Psoas muscle (tissue), 8 donors: ENCODE measurements around the gene UBR3. TPM values are rescaled to one million over a fixed set of nuclear protein-coding genes. Genes with fewer than 3 reads are reported as not detected.

ENCODE experiments used
- ATAC-seq, 4 donors: fragments of 200-7000 bp; cut with Tn5 transposase; one replicate each; pipeline ENCODE4 v1.9.1; 2020; ENCODE audit warnings: moderate library complexity in 3 of 4, mild to moderate bottlenecking in 2 of 4
- DNase-seq, 2 donors: peaks; one replicate each; pipeline ENCODE4 v3.0.0-alpha.2; 2020
- H3K27ac ChIP-seq: fragments of 200-600 bp; one replicate; pipeline ENCODE4 v1.8.0; 2022
- H3K27me3 ChIP-seq, 3 donors: fragments of 200-600 bp in 1 of 3; one replicate each; pipeline versions ENCODE4 v1.6.1 to v1.8.0; 2013 to 2022; ENCODE audit warnings: low read length in 2 of 3, mild to moderate bottlenecking in 2 of 3, moderate library complexity in 1 of 3; ENCODE audit not compliant: insufficient read depth in 3 of 3
- H3K36me3 ChIP-seq, 2 donors: fragments of 200-600 bp in 1 of 2; one replicate each; pipeline versions ENCODE4 v1.6.1 to v1.8.0; 2013 to 2022; ENCODE audit warnings: low read depth in 1 of 2, mild to moderate bottlenecking in 1 of 2, moderate library complexity in 1 of 2; ENCODE audit not compliant: insufficient read depth in 1 of 2
- H3K4me1 ChIP-seq: fragments of 200-600 bp; one replicate; pipeline ENCODE4 v1.8.0; 2022
- H3K4me3 ChIP-seq: fragments of 200-600 bp; one replicate; pipeline ENCODE4 v1.8.0; 2022; ENCODE audit warnings: mild to moderate bottlenecking
- H3K9me3 ChIP-seq: fragments of 200-600 bp; one replicate; pipeline ENCODE4 v1.8.0; 2022
- CTCF ChIP-seq: fragments of 200-600 bp; IDR thresholded peaks from one replicate; pipeline ENCODE4 v1.8.0; 2022; ENCODE audit warnings: antibody characterized with exemption
- whole genome bisulfite sequencing, 3 donors: extraction: QIAGEN DNeasy Blood & Tissue Kit; methylation state at CpG; one replicate each; pipeline versions ENCODE4 v1.1.6 to v1.1.7; 2013; 5-methylcytosine and 5-hydroxymethylcytosine counted together
- intact Hi-C, 2 donors: fragments of 100-400 bp; cut with DNase I; formaldehyde crosslinking; loops; one replicate each; pipeline versions ENCODE4 v1.11.0 to v1.14.2; 2022
- polyA plus RNA-seq, 3 donors: library from polyadenylated mRNA; stranded (reverse); fragments of 200-250 nt; gene quantifications; one replicate each; pipeline ENCODE4 v1.2.3, GENCODE V29; 2013
- total RNA-seq, 4 donors: library from RNA; stranded (reverse); fragmentation: NEBNext Ultra II Directional in 2 of 4; extraction: Animal tissue kit (Norgen Biotek cat#: 25700) in 2 of 4; gene quantifications; one replicate each; pipeline versions ENCODE4 v1.2.1 to v1.2.4, GENCODE V29; 2021 to 2023
- donor health status: healthy with polysubstance abuse.
- donor health status: DM: no; HTN: no; CAD: no; lungs with moderate emphysema.
- donor health status: Bipolar disorder and iron deficiency.
- donor health status: healthy.
- donor health status: DM: yes; HTN: yes; CAD: no.
- donor health status: DM: no; HTN: no; CAD: no.
- donor health status: DM: no; HTN: no; CAD: no.
- donor health status: DM: yes; HTN: yes; CAD: no.

The UBR3 gene
- total and polyA plus RNA-seq, 7 donors = 28.7 to 202 (median 160) TPM

GRCh38 chr2:169980001-169980400 is 152.7 kb downstream of the UBR3 start:
- intact Hi-C loops = no loop called here
- WGBS, 3 donors = 94 to 97% (median 94%) methylated on average over 4 of the region's 4 CpGs
- Histone ChIP-seq H3K27ac (no peak overlapping the region), H3K9me3 (peaks cover 10% of the 10 kb centered on the region), H3K36me3 (peaks cover 0 to 7% of the 10 kb centered on the region in 2 donors), H3K27me3 (no peaks in the 10 kb centered on the region), H3K4me1 (no peaks in the 10 kb centered on the region), H3K4me3 (no peak overlapping the region)
- no peak for TF ChIP-seq CTCF
- DNase-seq (no peak), ATAC-seq (no peak)

DNA sequence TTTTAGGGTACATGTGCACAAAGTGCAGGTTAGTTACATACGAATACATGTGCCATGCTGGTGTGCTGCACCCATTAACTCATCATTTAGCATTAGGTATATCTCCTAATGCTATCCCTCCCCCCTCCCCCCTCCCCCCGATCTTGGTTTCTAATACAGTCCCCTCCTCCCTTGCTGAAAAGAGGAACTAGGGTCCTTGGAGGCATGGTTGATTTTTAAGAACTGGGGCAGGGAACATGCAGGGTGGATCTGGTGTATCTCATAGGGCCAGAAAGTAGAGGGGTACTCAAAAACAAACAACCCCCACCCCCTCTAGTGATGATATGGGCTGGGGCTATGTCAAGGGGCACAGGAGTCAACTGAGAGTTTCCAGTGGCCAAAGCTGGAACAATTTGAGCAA is 153.4 kb downstream of the UBR3 start:
- no peak for TF ChIP-seq CTCF
- H3K9me3 ChIP-seq = peaks cover 10% of the 10 kb centered on the region
- no peak for ATAC-seq
- H3K27ac ChIP-seq = no peak overlapping the region
- peaks cover 0 to 7% of the 10 kb centered on the region in 2 donors for H3K36me3 ChIP-seq
- no peaks in the 10 kb centered on the region for H3K27me3 ChIP-seq
- no peaks in the 10 kb centered on the region for H3K4me1 ChIP-seq
- intact Hi-C loops = no loop called here
- 90 to 93% (median 91%) methylated on average over 2 of the region's 2 CpGs for WGBS, 3 donors
- DNase-seq = no peak
- no peak overlapping the region for H3K4me3 ChIP-seq

- H3K36me3 ChIP-seq = peaks cover 0 to 21% of the 10 kb centered on the region in 2 donors
- ATAC-seq (peak in 2 of 4 donors; percentile 19 to 29), DNase-seq (no peak)
- intact Hi-C loops = no loop called here
- no peak overlapping the region for H3K4me3 ChIP-seq
- WGBS, 3 donors = 0% methylated on average over 1 of the region's 1 CpG
- H3K9me3 ChIP-seq = no peaks in the 10 kb centered on the region
- H3K27me3 ChIP-seq = no peaks in the 10 kb centered on the region
- no peaks in the 10 kb centered on the region for H3K4me1 ChIP-seq
- no peak overlapping the region for H3K27ac ChIP-seq
- TF ChIP-seq CTCF = no peak
Observed at GRCh38 chr2:169982929-169983328, 155.7 kb downstream of the UBR3 start.

- WGBS, 3 donors = 95 to 100% (median 99%) methylated on average over 3 of the region's 3 CpGs
Observed at GRCh38 chr2:169983506-169983905, 156.3 kb downstream of the UBR3 start.

More at GRCh38 chr2:169983506-169983905, 156.3 kb downstream of the UBR3 start:
- Histone ChIP-seq H3K4me3 (no peak overlapping the region), H3K27me3 (no peaks in the 10 kb centered on the region), H3K9me3 (no peaks in the 10 kb centered on the region), H3K4me1 (no peaks in the 10 kb centered on the region), H3K36me3 (peaks cover 0 to 25% of the 10 kb centered on the region in 2 donors), H3K27ac (no peak overlapping the region)
- no peak for TF ChIP-seq CTCF
- DNase-seq = no peak
- intact Hi-C loops = no loop called here
- peak in 1 of 4 donors; percentile 26 for ATAC-seq
